SK-N-SH treated with all-trans-retinoic acid at 6 μM for 48 hours (cell line): ENCODE measurements around the gene FIBCD1.

ENCODE experiments used
- ATAC-seq: fragments of 200-7000 bp; cut with Tn5 transposase; 3 replicates; pipeline ENCODE4 v1.9.1; 2020; ENCODE audit warnings: mild to moderate bottlenecking, moderate library complexity
- BACH2 ChIP-seq: fragments of 250-450 bp; sonication (Bioruptor Pico); IDR thresholded peaks from 2 replicates; pipeline ENCODE4 v1.9.0; 2021; ENCODE audit warnings: mild to moderate bottlenecking, borderline replicate concordance
- CREB5 ChIP-seq: fragments of 250-450 bp; sonication (Bioruptor Pico); IDR thresholded peaks from 2 replicates; pipeline ENCODE4 v1.5.1; 2020; ENCODE audit warnings: low read depth, mild to moderate bottlenecking, moderate library complexity
- CSDC2 ChIP-seq: fragments of 250-450 bp; sonication (Bioruptor Pico); IDR thresholded peaks from 2 replicates; pipeline ENCODE4 v1.5.0; 2020; ENCODE audit warnings: mild to moderate bottlenecking, moderate library complexity
- GLIS3 ChIP-seq: fragments of 250-450 bp; sonication (Bioruptor Pico); IDR thresholded peaks from 2 replicates; pipeline ENCODE4 v1.5.0; 2020; ENCODE audit warnings: mild to moderate bottlenecking, moderate library complexity
- ISL1 ChIP-seq: fragments of 250-450 bp; sonication (Bioruptor Pico); IDR thresholded peaks from 2 replicates; pipeline ENCODE4 v2.1.2; 2022; ENCODE audit warnings: mild to moderate bottlenecking, moderate library complexity
- PATZ1 ChIP-seq: fragments of 250-450 bp; sonication (Bioruptor Pico); IDR thresholded peaks from 2 replicates; pipeline ENCODE4 v1.8.0; 2020; ENCODE audit warnings: mild to moderate bottlenecking, moderate library complexity, borderline replicate concordance
- POU6F1 ChIP-seq: fragments of 250-450 bp; sonication (Bioruptor Pico); IDR thresholded peaks from 2 replicates; pipeline ENCODE4 v1.8.0; 2021; ENCODE audit warnings: low read depth, mild to moderate bottlenecking, moderate library complexity, borderline replicate concordance
- RARB ChIP-seq: fragments of 250-450 bp; sonication (Bioruptor Pico); IDR thresholded peaks from 2 replicates; pipeline ENCODE4 v1.8.0; 2021; ENCODE audit warnings: mild to moderate bottlenecking, moderate library complexity
- TCF4 ChIP-seq: fragments of 250-450 bp; sonication (Bioruptor Pico); IDR thresholded peaks from 2 replicates; pipeline ENCODE4 v1.8.0; 2021; ENCODE audit warnings: mild to moderate bottlenecking, moderate library complexity, borderline replicate concordance
- TOX ChIP-seq: fragments of 250-450 bp; sonication (Bioruptor Pico); IDR thresholded peaks from 2 replicates; pipeline ENCODE4 v1.8.0; 2021; ENCODE audit warnings: mild to moderate bottlenecking, moderate library complexity, borderline replicate concordance
- ZC3H10 ChIP-seq: fragments of 250-450 bp; sonication (Bioruptor Pico); IDR thresholded peaks from 2 replicates; pipeline ENCODE4 v1.5.1; 2021; ENCODE audit warnings: mild to moderate bottlenecking, moderate library complexity
- ZFP30 ChIP-seq: fragments of 450-650 bp; formaldehyde crosslinking; IDR thresholded peaks from 2 replicates; pipeline ENCODE4 v1.5.0; 2022; ENCODE audit warnings: mild to moderate bottlenecking, moderate library complexity
- ZNF565 ChIP-seq: fragments of 450-650 bp; formaldehyde crosslinking; conservative IDR thresholded peaks from 2 replicates; pipeline ENCODE4 v1.5.0; 2020; ENCODE audit warnings: low read depth, mild to moderate bottlenecking, moderate library complexity
- ZNF70 ChIP-seq: fragments of 450-650 bp; formaldehyde crosslinking; IDR thresholded peaks from 2 replicates; pipeline ENCODE4 v1.5.0; 2020; ENCODE audit warnings: mild to moderate bottlenecking, moderate library complexity
- ZNF8 ChIP-seq: fragments of 450-650 bp; formaldehyde crosslinking; IDR thresholded peaks from 2 replicates; pipeline ENCODE4 v1.5.0; 2020; ENCODE audit warnings: mild to moderate bottlenecking, moderate library complexity

The FIBCD1 gene

GRCh38 chr9:130897105-130897751 is 41.8 kb downstream of the FIBCD1 start:
- peak; percentile 3; the same call in 2 of the 3 replicates for ATAC-seq
- no peak for TF ChIP-seq PATZ1 (CRISPR knock-in tag)
- TF ChIP-seq ZC3H10 (CRISPR knock-in tag): no peak
- TF ChIP-seq TCF4 (CRISPR knock-in tag): no peak
- no peak for TF ChIP-seq ZNF8 (CRISPR knock-in tag)
- TF ChIP-seq CREB5 (CRISPR knock-in tag): no peak
- no peak for TF ChIP-seq TOX
- no peak for TF ChIP-seq ZFP30
- TF ChIP-seq, all 23 proteins: peak for 0

- TF ChIP-seq POU6F1 (CRISPR knock-in tag) (no peak), CREB5 (CRISPR knock-in tag) (no peak)
- ATAC-seq: peak; percentile 1; the same call in 2 of the 3 replicates
These were observed 42.6 kb downstream of the FIBCD1 start, which contains the start of gene QRFP for GRCh38 chr9:130896233-130897014. TSS of gene QRFP (minus strand) at chr9:130896812. CDS start at chr9:130893838, 2,974 bp downstream.

GRCh38 chr9:130895481-130896232 is 43.4 kb downstream of the FIBCD1 start:
- peak; percentile 7 for ATAC-seq
- TF ChIP-seq RARB (no peak), ISL1 (CRISPR knock-in tag) (no peak), TCF4 (CRISPR knock-in tag) (no peak), TOX (no peak)
- TF ChIP-seq, all 23 proteins: peak for 0

GRCh38 chr9:130895038-130895437 is 44.0 kb downstream of the FIBCD1 start:
- ATAC-seq: no peak

GRCh38 chr9:130894546-130894945 is 44.5 kb downstream of the FIBCD1 start:
- TF ChIP-seq BACH2: no peak
- no peak for TF ChIP-seq ZC3H10 (CRISPR knock-in tag)
- no peak for TF ChIP-seq ZNF70
- TF ChIP-seq GLIS3 (CRISPR knock-in tag): no peak
- TF ChIP-seq CSDC2: no peak
- TF ChIP-seq ZNF565 (CRISPR knock-in tag): no peak
- TF ChIP-seq, all 23 proteins: peak for 0
- no peak for ATAC-seq

More at GRCh38 chr9:130895038-130895437, 44.0 kb downstream of the FIBCD1 start:
- TF ChIP-seq BACH2: no peak
- no peak for TF ChIP-seq ZNF565 (CRISPR knock-in tag)
